HUES64 (cell line): ENCODE data around the gene PRELID1. TPM values are rescaled to one million over a fixed set of nuclear protein-coding genes. Genes with fewer than 3 reads are reported as not detected.
"Not testable (repeated sequence)": the region's sequence is repeated elsewhere in the genome, so short reads cannot be mapped to it uniquely, and the experiment has no call there.

Experiments used
- H3K27ac ChIP-seq: 2 replicates; pipeline ENCODE4 v1.7.0; 2013; ENCODE audit warnings: low read depth, low read length, inconsistent platforms
- H3K27me3 ChIP-seq: 2 replicates; pipeline ENCODE4 v1.6.1; 2013; ENCODE audit warnings: mild to moderate bottlenecking, low read length; ENCODE audit not compliant: insufficient read depth
- H3K36me3 ChIP-seq: 2 replicates; pipeline ENCODE4 v1.6.1; 2013; ENCODE audit warnings: mild to moderate bottlenecking, low read length; ENCODE audit not compliant: insufficient read depth
- H3K4me1 ChIP-seq: 2 replicates; pipeline ENCODE4 v1.6.1; 2013; ENCODE audit warnings: mild to moderate bottlenecking, low read length, moderate library complexity; ENCODE audit not compliant: insufficient read depth
- H3K4me3 ChIP-seq: 2 replicates; pipeline ENCODE4 v1.5.1; 2013; ENCODE audit warnings: mild to moderate bottlenecking, low read length, moderate library complexity
- H3K9ac ChIP-seq: 2 replicates; pipeline ENCODE4 v1.6.1; 2013; ENCODE audit warnings: mild to moderate bottlenecking, low read depth, low read length
- H3K9me3 ChIP-seq: 2 replicates; pipeline ENCODE4 v1.6.1; 2013; ENCODE audit warnings: low read depth, low read length; ENCODE audit not compliant: insufficient read depth
- WGBS: fragments of 150-250, 120-280 bp; methylation state at CpG from one replicate; pipeline ENCODE4 v1.1.7; 2013; ENCODE audit warnings: missing lambda C conversion rate; 5-methylcytosine and 5-hydroxymethylcytosine counted together
- polyA plus RNA-seq, 2 experiments: library from polyadenylated mRNA; stranded (reverse); fragments of 50-300 nt; gene quantifications; one replicate each; pipeline ENCODE4 v1.2.3, GENCODE V29; 2013

PRELID1 gene
- polyA plus RNA-seq (2013, experiment 1 of 2): 255 TPM
- polyA plus RNA-seq (2013, experiment 2 of 2): 239 TPM

GRCh38 chr5:177303121-177303924 lies at the start of gene PRELID1, which contains the start of gene RAB24:
PRELID1 (plus strand) TSS chr5:177303799; CDS start chr5:177303986, 187 bp downstream.
RAB24 (minus strand) TSS chr5:177303719; CDS start chr5:177303288, 431 bp downstream.
- Histone ChIP-seq H3K27me3 (no peaks in the 10 kb centered on the region), H3K9ac (peak within 1 kb of the TSS; percentile 97), H3K4me1 (peaks cover 19% of the 10 kb centered on the region), H3K4me3 (peak within 1 kb of the TSS; percentile 99), H3K27ac (peak within 1 kb of the TSS; percentile 76), H3K36me3 (peaks cover 44% of the 10 kb centered on the region), H3K9me3 (no peaks in the 10 kb centered on the region)
- under 1% methylated on average over 100 of the region's 100 CpGs for WGBS

- Histone ChIP-seq H3K27me3 (no peaks in the 10 kb centered on the region), H3K4me3 (no peak overlapping the region), H3K9ac (no peak overlapping the region), H3K4me1 (no peaks in the 10 kb centered on the region), H3K36me3 (peaks cover 99% of the 10 kb centered on the region), H3K27ac (no peak overlapping the region), H3K9me3 (no peaks in the 10 kb centered on the region)
- 91% methylated on average over 5 of the region's 5 CpGs for WGBS
These were observed 47.3 kb upstream of the PRELID1 start for GRCh38 chr5:177256296-177256695.

- not testable (repeated sequence) for H3K9me3 ChIP-seq, H3K27me3 ChIP-seq, H3K4me1 ChIP-seq, H3K4me3 ChIP-seq, H3K27ac ChIP-seq, H3K9ac ChIP-seq
- H3K36me3 ChIP-seq: peaks cover 99% of the 10 kb centered on the region
- 96% methylated on average over 7 of the region's 7 CpGs for WGBS
These were observed 44.9 kb upstream of the PRELID1 start for GRCh38 chr5:177258711-177259110.

GRCh38 chr5:177260961-177261360 lies 42.6 kb upstream of the PRELID1 start:
- peaks cover 99% of the 10 kb centered on the region for H3K36me3 ChIP-seq
- no peak overlapping the region for H3K27ac ChIP-seq
- 90% methylated on average over 4 of the region's 7 CpGs for WGBS

GRCh38 chr5:177261510-177261909 lies 42.1 kb upstream of the PRELID1 start:
- Histone ChIP-seq H3K27ac (no peak overlapping the region), H3K4me3 (no peak overlapping the region), H3K36me3 (peaks cover 99% of the 10 kb centered on the region), H3K4me1 (no peaks in the 10 kb centered on the region), H3K9ac (no peak overlapping the region), H3K9me3 (no peaks in the 10 kb centered on the region), H3K27me3 (no peaks in the 10 kb centered on the region)
- WGBS: 95% methylated on average over 1 of the region's 1 CpG

More at GRCh38 chr5:177260961-177261360, 42.6 kb upstream of the PRELID1 start:
- no peaks in the 10 kb centered on the region for H3K27me3 ChIP-seq
- H3K9ac ChIP-seq: no peak overlapping the region
- H3K9me3 ChIP-seq: no peaks in the 10 kb centered on the region
- H3K4me3 ChIP-seq: no peak overlapping the region
- no peaks in the 10 kb centered on the region for H3K4me1 ChIP-seq

- H3K36me3 ChIP-seq: peaks cover 98% of the 10 kb centered on the region
- H3K9me3 ChIP-seq: no peaks in the 10 kb centered on the region
- no peak overlapping the region for H3K4me3 ChIP-seq
- H3K9ac ChIP-seq: no peak overlapping the region
- WGBS: 93% methylated on average over 1 of the region's 1 CpG
- no peaks in the 10 kb centered on the region for H3K4me1 ChIP-seq
- H3K27me3 ChIP-seq: no peaks in the 10 kb centered on the region
- no peak overlapping the region for H3K27ac ChIP-seq
These were observed 39.4 kb upstream of the PRELID1 start for GRCh38 chr5:177264178-177264577.

- Histone ChIP-seq H3K27ac (no peak overlapping the region), H3K9me3 (no peaks in the 10 kb centered on the region), H3K27me3 (no peaks in the 10 kb centered on the region), H3K9ac (no peak overlapping the region), H3K36me3 (peaks cover 98% of the 10 kb centered on the region), H3K4me1 (no peaks in the 10 kb centered on the region), H3K4me3 (no peak overlapping the region)
- 96% methylated on average over 16 of the region's 16 CpGs for WGBS
These were observed 38.2 kb upstream of the PRELID1 start for GRCh38 chr5:177265395-177265794.

- Histone ChIP-seq H3K9me3 (no peaks in the 10 kb centered on the region), H3K9ac (no peak overlapping the region), H3K27me3 (no peaks in the 10 kb centered on the region), H3K27ac (no peak overlapping the region), H3K36me3 (peaks cover 97% of the 10 kb centered on the region), H3K4me1 (no peaks in the 10 kb centered on the region), H3K4me3 (no peak overlapping the region)
- WGBS: 97% methylated on average over 7 of the region's 7 CpGs
These were observed 34.2 kb upstream of the PRELID1 start for GRCh38 chr5:177269232-177269895.

- Histone ChIP-seq H3K27me3 (no peaks in the 10 kb centered on the region), H3K4me3 (no peak overlapping the region), H3K4me1 (no peaks in the 10 kb centered on the region), H3K9ac (no peak overlapping the region), H3K9me3 (no peaks in the 10 kb centered on the region), H3K27ac (no peak overlapping the region), H3K36me3 (peaks cover 97% of the 10 kb centered on the region)
- WGBS: 94% methylated on average over 3 of the region's 3 CpGs
These were observed 33.6 kb upstream of the PRELID1 start for GRCh38 chr5:177269976-177270375.

GRCh38 chr5:177270653-177271052 lies 32.9 kb upstream of the PRELID1 start:
- WGBS: 93% methylated on average over 3 of the region's 3 CpGs
- H3K4me1 ChIP-seq: no peaks in the 10 kb centered on the region

GRCh38 chr5:177271113-177271512 lies 32.5 kb upstream of the PRELID1 start:
- peaks cover 97% of the 10 kb centered on the region for H3K36me3 ChIP-seq
- H3K27ac ChIP-seq: no peak overlapping the region
- no peaks in the 10 kb centered on the region for H3K27me3 ChIP-seq
- WGBS: 94% methylated on average over 4 of the region's 4 CpGs
- H3K4me1 ChIP-seq: no peaks in the 10 kb centered on the region
- H3K9me3 ChIP-seq: no peaks in the 10 kb centered on the region
- H3K9ac ChIP-seq: no peak overlapping the region
- no peak overlapping the region for H3K4me3 ChIP-seq

More at GRCh38 chr5:177270653-177271052, 32.9 kb upstream of the PRELID1 start:
- no peaks in the 10 kb centered on the region for H3K9me3 ChIP-seq
- H3K9ac ChIP-seq: no peak overlapping the region
- no peaks in the 10 kb centered on the region for H3K27me3 ChIP-seq
- no peak overlapping the region for H3K4me3 ChIP-seq
- no peak overlapping the region for H3K27ac ChIP-seq
- H3K36me3 ChIP-seq: peaks cover 97% of the 10 kb centered on the region
